Measurements from ENCODE around the gene EPHA3.

EPHA3 gene

GRCh38 chr3:89114841-89115223 is 7.4 kb downstream of the EPHA3 start:
- ATAC-seq: no peak; the same call in 2 of the 3 replicates
- TF ChIP-seq ZFP3 (CRISPR knock-in tag; IDR thresholded peaks at IDR 0.05) (no peak), CREB5 (CRISPR knock-in tag; IDR thresholded peaks at IDR 0.05; ENCODE audit: low read depth) (no peak), ISL1 (CRISPR knock-in tag; IDR thresholded peaks at IDR 0.05) (no peak), PPARA (CRISPR knock-in tag; IDR thresholded peaks at IDR 0.05; ENCODE audit: borderline replicate concordance) (no peak)

GRCh38 chr3:89116476-89116875 is 9.1 kb downstream of the EPHA3 start:
- no peak for ATAC-seq
- no peak for TF ChIP-seq PATZ1 (CRISPR knock-in tag; IDR thresholded peaks at IDR 0.05; ENCODE audit: borderline replicate concordance)
- TF ChIP-seq TCF4 (CRISPR knock-in tag; IDR thresholded peaks at IDR 0.05; ENCODE audit: borderline replicate concordance): no peak
- no peak for TF ChIP-seq GLIS3 (CRISPR knock-in tag; IDR thresholded peaks at IDR 0.05)
- TF ChIP-seq OSR1 (CRISPR knock-in tag; IDR thresholded peaks at IDR 0.05): no peak
- TF ChIP-seq ZFP3 (CRISPR knock-in tag; IDR thresholded peaks at IDR 0.05): no peak
- no peak for TF ChIP-seq ESRRG (CRISPR knock-in tag; IDR thresholded peaks at IDR 0.05)
- no peak for TF ChIP-seq ZC3H10 (CRISPR knock-in tag; IDR thresholded peaks at IDR 0.05)
- TF ChIP-seq ZFP30 (CRISPR knock-in tag; IDR thresholded peaks at IDR 0.05): no peak
- no peak for TF ChIP-seq BACH2 (CRISPR knock-in tag; IDR thresholded peaks at IDR 0.05; ENCODE audit: borderline replicate concordance)
- no peak for TF ChIP-seq ZNF8 (CRISPR knock-in tag; IDR thresholded peaks at IDR 0.05)
- no peak for TF ChIP-seq ZNF565 (CRISPR knock-in tag; conservative IDR thresholded peaks at IDR 0.05; ENCODE audit: low read depth)
- no peak for TF ChIP-seq RARB (CRISPR knock-in tag; IDR thresholded peaks at IDR 0.05)
- no peak for TF ChIP-seq PPARA (CRISPR knock-in tag; IDR thresholded peaks at IDR 0.05; ENCODE audit: borderline replicate concordance)
- no peak for TF ChIP-seq ISL1 (CRISPR knock-in tag; IDR thresholded peaks at IDR 0.05)
- no peak for TF ChIP-seq POU6F1 (CRISPR knock-in tag; IDR thresholded peaks at IDR 0.05; ENCODE audit: borderline replicate concordance, low read depth)
- no peak for TF ChIP-seq ZNF70 (CRISPR knock-in tag; IDR thresholded peaks at IDR 0.05)
- no peak for TF ChIP-seq TSHZ2 (CRISPR knock-in tag; IDR thresholded peaks at IDR 0.05)
- no peak for TF ChIP-seq ARNTL (CRISPR knock-in tag; IDR thresholded peaks at IDR 0.05; ENCODE audit: borderline replicate concordance, low read depth)
- TF ChIP-seq CSRNP3 (CRISPR knock-in tag; IDR thresholded peaks at IDR 0.05): no peak

GRCh38 chr3:89138048-89138447 is 30.6 kb downstream of the EPHA3 start:
- TF ChIP-seq CSRNP3 (CRISPR knock-in tag; IDR thresholded peaks at IDR 0.05) (no peak), BACH2 (CRISPR knock-in tag; IDR thresholded peaks at IDR 0.05; ENCODE audit: borderline replicate concordance) (no peak), ZFP30 (CRISPR knock-in tag; IDR thresholded peaks at IDR 0.05) (no peak), ZNF565 (CRISPR knock-in tag; conservative IDR thresholded peaks at IDR 0.05; ENCODE audit: low read depth) (no peak), CSDC2 (CRISPR knock-in tag; IDR thresholded peaks at IDR 0.05) (no peak), ARNTL (CRISPR knock-in tag; IDR thresholded peaks at IDR 0.05; ENCODE audit: borderline replicate concordance, low read depth) (no peak), PATZ1 (CRISPR knock-in tag; IDR thresholded peaks at IDR 0.05; ENCODE audit: borderline replicate concordance) (no peak), POU6F1 (CRISPR knock-in tag; IDR thresholded peaks at IDR 0.05; ENCODE audit: borderline replicate concordance, low read depth) (no peak), ISL1 (CRISPR knock-in tag; IDR thresholded peaks at IDR 0.05) (no peak)
- ATAC-seq: no peak
